B cell (primary cell): ENCODE data around the gene BCAN. TPM values are rescaled to one million over a fixed set of nuclear protein-coding genes. Genes with fewer than 3 reads are reported as not detected.
A peak's percentile ranks its signal among the peaks of the same experiment; 100 is the strongest.

ENCODE experiments used
- ATAC-seq: fragments of 200-7000 bp; cut with Tn5 transposase; one replicate; pipeline ENCODE4 v1.10.0; 2021; ENCODE audit warnings: low read depth, mild to moderate bottlenecking, moderate number of reproducible peaks, moderate library complexity
- CTCF ChIA-PET: fragments of 350-600 bp; sonication (Branson Sonifier 250); formaldehyde crosslinking; loops from one replicate; lab custom pipeline; 2021; ENCODE audit warnings: antibody characterized with exemption, inconsistent platforms; lab: Charles Lee
- POLR2A ChIA-PET: fragments of 350-600 bp; sonication (Branson Sonifier 250); formaldehyde crosslinking; loops from one replicate; lab custom pipeline; 2021; ENCODE audit warnings: antibody characterized with exemption; lab: Charles Lee
- DNase-seq: peaks from one replicate; pipeline ENCODE4 v3.0.0; 2013
- H2AFZ ChIP-seq: 2 replicates; pipeline ENCODE4 v1.6.1; 2012; ENCODE audit warnings: mild to moderate bottlenecking, low read depth, low read length; ENCODE audit not compliant: insufficient read depth, poor library complexity, severe bottlenecking
- H3K27ac ChIP-seq, 2 donors: 1 replicate in 1 of 2; 2 replicates in 1 of 2; pipeline ENCODE4 v1.5.1; 2012 to 2013; ENCODE audit warnings: low read length in 2 of 2, mild to moderate bottlenecking in 2 of 2, moderate library complexity in 1 of 2
- H3K27me3 ChIP-seq, 4 experiments: fragments of 200-600 bp in 1 of 4; sonication (generic) in 1 of 4; replicated peaks in 1 of 4; 1 replicate in 2 of 4; 2 replicates in 2 of 4; pipeline versions ENCODE4 v1.6.1 to v1.7.0; 2013 to 2016; ENCODE audit warnings: low read length in 3 of 4, mild to moderate bottlenecking in 2 of 4, mixed read lengths in 1 of 4, moderate library complexity in 1 of 4; ENCODE audit not compliant: insufficient read depth in 4 of 4, control insufficient read depth in 3 of 4; ENCODE audit errors: control extremely low read depth in 1 of 4
- H3K36me3 ChIP-seq, 2 experiments: replicated peaks in 1 of 2; 1 replicate in 1 of 2; 2 replicates in 1 of 2; pipeline versions ENCODE4 v1.6.1 to v1.7.1; 2013; ENCODE audit warnings: low read length in 1 of 2; ENCODE audit not compliant: insufficient read depth in 2 of 2, control insufficient read depth in 1 of 2; ENCODE audit errors: control extremely low read depth in 1 of 2, extremely low read depth in 1 of 2
- H3K4me1 ChIP-seq, 2 donors: fragments of 200-600 bp in 1 of 2; sonication (generic) in 1 of 2; 1 replicate in 1 of 2; 2 replicates in 1 of 2; pipeline versions ENCODE4 v1.5.1 to v1.6.1; 2013 to 2017; ENCODE audit warnings: low read length in 2 of 2; ENCODE audit not compliant: control insufficient read depth in 2 of 2, insufficient read depth in 2 of 2
- H3K4me2 ChIP-seq: replicated peaks from 2 replicates; pipeline ENCODE3; 2012; ENCODE audit warnings: mild to moderate bottlenecking, low read depth, low read length; ENCODE audit not compliant: poor library complexity, severe bottlenecking
- H3K4me3 ChIP-seq, 5 experiments: fragments of 200-600 bp in 1 of 5; sonication (generic) in 1 of 5; 1 replicate in 3 of 5; 2 replicates in 2 of 5; pipeline versions ENCODE4 v1.5.1 to v1.7.0; 2011 to 2016; ENCODE audit warnings: low read length in 4 of 5, mild to moderate bottlenecking in 4 of 5, low read depth in 2 of 5, control low read depth in 1 of 5, moderate library complexity in 1 of 5; ENCODE audit not compliant: insufficient read depth in 1 of 5; ENCODE audit errors: control extremely low read depth in 1 of 5, extremely low read depth in 1 of 5
- H3K79me2 ChIP-seq: fragments of 200-600 bp; sonication (generic); one replicate; pipeline ENCODE4 v1.6.0; 2016; ENCODE audit warnings: low read length; ENCODE audit not compliant: control insufficient read depth, insufficient read depth
- H3K9ac ChIP-seq: fragments of 200-600 bp; sonication (generic); 2 replicates; pipeline ENCODE4 v1.6.1; 2017; ENCODE audit warnings: mild to moderate bottlenecking, low read length, moderate library complexity
- H3K9me3 ChIP-seq, 3 donors: one replicate each; pipeline versions ENCODE4 v1.6.1 to v1.7.1; 2013; ENCODE audit warnings: low read length in 2 of 3; ENCODE audit not compliant: control insufficient read depth in 2 of 3, insufficient read depth in 1 of 3; ENCODE audit errors: control extremely low read depth in 1 of 3
- H4K20me1 ChIP-seq: 2 replicates; pipeline ENCODE4 v1.6.0; 2012; ENCODE audit warnings: mild to moderate bottlenecking, low read length; ENCODE audit not compliant: insufficient read depth, control insufficient read depth, poor library complexity, severe bottlenecking
- H3K27ac Mint-ChIP-seq: one replicate; pipeline ENCODE4 v1.8.0; 2021; ENCODE audit warnings: mixed read lengths
- H3K27me3 Mint-ChIP-seq: one replicate; pipeline ENCODE4 v1.8.0; 2021; ENCODE audit warnings: mixed read lengths
- H3K4me1 Mint-ChIP-seq: one replicate; pipeline ENCODE4 v1.8.0; 2021; ENCODE audit warnings: mixed read lengths
- H3K4me3 Mint-ChIP-seq: one replicate; pipeline ENCODE4 v1.8.0; 2021; ENCODE audit warnings: mixed read lengths
- H3K9me3 Mint-ChIP-seq: one replicate; pipeline ENCODE4 v1.8.0; 2022; ENCODE audit warnings: mixed read lengths; ENCODE audit not compliant: insufficient read depth
- EZH2 ChIP-seq: IDR thresholded peaks from 2 replicates; pipeline ENCODE4 v1.6.1; 2012; ENCODE audit warnings: borderline replicate concordance, low read depth, mild to moderate bottlenecking, moderate library complexity, low read length; ENCODE audit not compliant: insufficient read depth, poor library complexity, severe bottlenecking
- WGBS: methylation state at CpG from one replicate; pipeline ENCODE4 v1.1.5; 2013; ENCODE audit warnings: missing lambda C conversion rate; ENCODE audit not compliant: insufficient coverage; 5-methylcytosine and 5-hydroxymethylcytosine counted together
- intact Hi-C: fragments of 100-400 bp; cut with micrococcal nuclease; formaldehyde crosslinking; loops from one replicate; pipeline ENCODE4 v1.10.0; 2022
- polyA plus RNA-seq: library from polyadenylated mRNA; depleted of rRNA; stranded (reverse); fragments of >200 nt; gene quantifications from 2 replicates; pipeline ENCODE4 v1.2.3, GENCODE V29; 2012
- total RNA-seq, 2 donors: library from RNA; stranded (reverse); fragments of 120-200 nt in 1 of 2; gene quantifications; 1 replicate in 1 of 2; 2 replicates in 1 of 2; pipeline versions ENCODE4 v1.2.3 to v1.2.4, GENCODE V29; 2013 to 2022
- TF ChIP-seq, protein P1 (sequence below): fragments of 200-600 bp; IDR thresholded peaks from one replicate; pipeline ENCODE4 v1.8.0; 2022; ENCODE audit warnings: antibody characterized with exemption, mild to moderate bottlenecking

Gene BCAN
- total and polyA plus RNA-seq, 2 donors (not counting 1 experiment from before 2014, with no cell fraction given) = not detected

DNA sequence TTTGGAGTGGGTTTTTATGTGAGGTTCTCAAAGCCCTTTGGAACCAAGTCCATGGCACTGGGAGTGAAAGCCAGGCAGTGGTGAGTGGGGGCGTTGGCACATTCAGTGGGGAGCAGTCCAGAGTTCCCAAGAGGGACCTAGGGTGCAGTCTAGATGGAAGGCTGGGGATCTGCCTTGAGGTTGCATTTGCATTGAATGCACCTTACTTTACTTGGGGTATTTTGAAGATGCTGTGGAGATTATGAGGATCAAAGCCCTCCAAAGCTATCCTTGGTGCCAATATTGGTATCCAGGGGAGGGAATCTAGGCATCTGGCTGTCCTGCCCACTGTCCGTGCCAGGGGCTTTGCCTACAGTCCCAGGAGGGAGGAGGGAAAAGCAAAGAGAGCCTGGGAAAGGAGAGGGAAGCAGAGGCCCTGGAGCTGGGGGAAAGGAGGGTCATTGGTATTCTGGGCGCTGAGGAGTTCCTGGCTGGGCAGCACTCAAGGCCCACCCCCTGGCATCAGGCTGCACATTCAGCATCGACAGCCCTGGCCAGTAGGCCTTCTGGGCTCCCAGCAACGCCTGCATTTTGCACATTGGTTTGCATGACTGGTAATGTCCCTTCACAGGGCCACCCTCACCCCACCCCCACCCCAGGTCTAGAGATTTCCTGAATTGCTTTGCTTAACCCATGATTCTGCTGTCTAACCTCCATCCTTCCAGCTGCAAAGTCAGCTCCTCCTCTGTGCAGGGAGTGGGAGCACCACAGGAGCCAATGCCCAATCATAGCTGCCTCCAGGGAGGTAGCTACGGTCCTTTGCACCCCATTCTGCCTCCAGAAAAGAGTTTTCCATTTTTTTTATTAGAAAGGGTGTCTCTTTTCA lies 843 bp upstream of the BCAN start:
- DNase-seq (no peak), ATAC-seq (no peak)
- peaks cover 80% of the 10 kb centered on the region for H3K27me3 Mint-ChIP-seq
- Histone ChIP-seq H3K9ac (peak overlapping the region; percentile 42), H3K36me3 (no peaks in the 10 kb centered on the region), H3K27me3 (peaks cover 0 to 79% (median 52%) of the 10 kb centered on the region in 4 experiments), H3K4me3 (peak overlapping the region in 3 of 5 experiments; percentile 3 to 50 (median 33)), H4K20me1 (no peaks in the 10 kb centered on the region), H3K27ac (no peak overlapping the region), H3K4me2 (peak overlapping the region; percentile 87), H3K79me2 (no peaks in the 10 kb centered on the region), H3K9me3 (peaks cover 0 to 6% (median 0%) of the 10 kb centered on the region in 3 donors), H3K4me1 (peaks cover 24 to 28% of the 10 kb centered on the region in 2 donors), H2AFZ (peak overlapping the region; percentile 54)
- TF ChIP-seq EZH2 = no peak
- TF ChIP-seq, protein P1, sequence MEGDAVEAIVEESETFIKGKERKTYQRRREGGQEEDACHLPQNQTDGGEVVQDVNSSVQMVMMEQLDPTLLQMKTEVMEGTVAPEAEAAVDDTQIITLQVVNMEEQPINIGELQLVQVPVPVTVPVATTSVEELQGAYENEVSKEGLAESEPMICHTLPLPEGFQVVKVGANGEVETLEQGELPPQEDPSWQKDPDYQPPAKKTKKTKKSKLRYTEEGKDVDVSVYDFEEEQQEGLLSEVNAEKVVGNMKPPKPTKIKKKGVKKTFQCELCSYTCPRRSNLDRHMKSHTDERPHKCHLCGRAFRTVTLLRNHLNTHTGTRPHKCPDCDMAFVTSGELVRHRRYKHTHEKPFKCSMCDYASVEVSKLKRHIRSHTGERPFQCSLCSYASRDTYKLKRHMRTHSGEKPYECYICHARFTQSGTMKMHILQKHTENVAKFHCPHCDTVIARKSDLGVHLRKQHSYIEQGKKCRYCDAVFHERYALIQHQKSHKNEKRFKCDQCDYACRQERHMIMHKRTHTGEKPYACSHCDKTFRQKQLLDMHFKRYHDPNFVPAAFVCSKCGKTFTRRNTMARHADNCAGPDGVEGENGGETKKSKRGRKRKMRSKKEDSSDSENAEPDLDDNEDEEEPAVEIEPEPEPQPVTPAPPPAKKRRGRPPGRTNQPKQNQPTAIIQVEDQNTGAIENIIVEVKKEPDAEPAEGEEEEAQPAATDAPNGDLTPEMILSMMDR = no peak
- POLR2A ChIA-PET = no interaction called here
- intact Hi-C loops = loop anchor here (2.0 kb wide), 1 partner anchor 16 kb away; no protein-coding TSS in a partner anchor
- H3K4me1 Mint-ChIP-seq = peaks cover 23% of the 10 kb centered on the region
- WGBS = 54% methylated on average over 4 of the region's 6 CpGs
- peak overlapping the region; percentile 80 for H3K4me3 Mint-ChIP-seq
- CTCF ChIA-PET = interaction anchor here (1.0 to 4.6 kb wide), 4 partner anchors 15 to 249 kb away, joined by 3 to 29 read pairs (median 3); no protein-coding TSS in a partner anchor
- H3K9me3 Mint-ChIP-seq = no peaks in the 10 kb centered on the region
- no peak overlapping the region for H3K27ac Mint-ChIP-seq
